GM12891 (cell line): Measurements from ENCODE around the gene MAPT.
"Not testable (repeated sequence)": the region's sequence is repeated elsewhere in the genome, so short reads cannot be mapped to it uniquely, and the experiment has no call there.

Source experiments
- PAX5 ChIP-seq: IDR thresholded peaks from 2 replicates; pipeline ENCODE4 v1.6.1; 2011; ENCODE audit warnings: low read length, moderate library complexity, mild to moderate bottlenecking; ENCODE audit not compliant: insufficient read depth, severe bottlenecking
- POLR2A ChIP-seq: IDR thresholded peaks from 2 replicates; pipeline ENCODE4 v1.6.1; 2011; ENCODE audit warnings: low read depth, low read length, control low read depth
- POLR2AphosphoS5 ChIP-seq: IDR thresholded peaks from 2 replicates; pipeline ENCODE4 v1.6.1; 2011; ENCODE audit warnings: low read depth, low read length, control low read depth

DNA sequence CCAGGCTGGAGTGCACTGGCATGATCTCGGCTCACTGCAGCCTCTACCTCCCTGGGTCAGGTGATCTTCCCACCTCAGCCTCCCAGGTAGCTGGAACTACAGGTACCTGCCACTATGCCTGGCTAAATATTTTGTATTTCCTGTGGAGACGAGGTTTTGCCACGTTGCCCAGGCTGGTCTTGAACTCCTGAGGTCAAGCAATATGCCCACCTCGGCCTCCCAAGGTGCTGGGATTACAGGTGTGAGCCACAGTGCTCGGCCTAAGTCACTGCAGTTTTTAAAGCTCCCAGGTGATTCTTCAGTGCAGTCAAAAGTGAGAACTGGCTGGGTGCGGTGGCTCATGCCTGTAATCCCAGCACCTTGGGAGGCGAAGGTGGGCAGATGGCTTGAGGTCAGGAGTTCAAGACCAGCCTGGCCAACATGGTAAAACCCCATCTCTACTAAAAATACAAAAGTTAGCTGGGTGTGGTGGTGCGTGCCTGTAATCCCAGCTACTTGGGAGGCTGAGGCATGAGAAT is 125.1 kb downstream of the MAPT start:
- not testable (repeated sequence) for TF ChIP-seq POLR2A, POLR2AphosphoS5, PAX5
